AG10803 (cell line): ENCODE data around the gene CAMK1D.

Experiments used
- DNase-seq: peaks from one replicate; pipeline ENCODE4 v3.0.0; 2010; ENCODE audit warnings: low read depth
- H3K4me3 ChIP-seq: 2 replicates; pipeline ENCODE4 v1.5.1; 2011; ENCODE audit warnings: mild to moderate bottlenecking, low read length, control low read depth
- TF ChIP-seq, protein P1 (sequence below): conservative IDR thresholded peaks from 2 replicates; pipeline ENCODE4 v1.5.1; 2011; ENCODE audit warnings: mild to moderate bottlenecking, low read length, control low read depth, inconsistent platforms

The CAMK1D gene

DNA sequence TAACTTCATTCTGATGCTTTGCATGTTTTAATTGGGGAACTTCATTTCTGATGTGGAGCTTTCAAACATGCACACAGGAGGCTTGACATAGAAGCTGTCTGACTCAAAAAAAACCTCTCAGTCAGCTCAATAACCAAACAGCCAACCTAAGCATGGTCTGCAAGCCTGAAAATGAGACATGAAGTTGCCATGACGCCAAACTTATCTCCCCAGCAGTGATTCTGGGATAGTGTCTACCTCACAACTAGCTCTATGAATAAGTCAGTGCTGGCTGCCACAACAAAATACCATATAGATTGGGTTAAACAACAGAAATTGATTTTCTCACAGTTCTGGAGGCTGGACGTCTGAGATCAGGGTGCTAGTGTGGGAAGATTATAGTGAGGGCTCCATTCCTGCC, 408.0 kb downstream of the CAMK1D start:
- H3K4me3 ChIP-seq, result no peak overlapping the region
- no peak for DNase-seq
- TF ChIP-seq, protein P1, sequence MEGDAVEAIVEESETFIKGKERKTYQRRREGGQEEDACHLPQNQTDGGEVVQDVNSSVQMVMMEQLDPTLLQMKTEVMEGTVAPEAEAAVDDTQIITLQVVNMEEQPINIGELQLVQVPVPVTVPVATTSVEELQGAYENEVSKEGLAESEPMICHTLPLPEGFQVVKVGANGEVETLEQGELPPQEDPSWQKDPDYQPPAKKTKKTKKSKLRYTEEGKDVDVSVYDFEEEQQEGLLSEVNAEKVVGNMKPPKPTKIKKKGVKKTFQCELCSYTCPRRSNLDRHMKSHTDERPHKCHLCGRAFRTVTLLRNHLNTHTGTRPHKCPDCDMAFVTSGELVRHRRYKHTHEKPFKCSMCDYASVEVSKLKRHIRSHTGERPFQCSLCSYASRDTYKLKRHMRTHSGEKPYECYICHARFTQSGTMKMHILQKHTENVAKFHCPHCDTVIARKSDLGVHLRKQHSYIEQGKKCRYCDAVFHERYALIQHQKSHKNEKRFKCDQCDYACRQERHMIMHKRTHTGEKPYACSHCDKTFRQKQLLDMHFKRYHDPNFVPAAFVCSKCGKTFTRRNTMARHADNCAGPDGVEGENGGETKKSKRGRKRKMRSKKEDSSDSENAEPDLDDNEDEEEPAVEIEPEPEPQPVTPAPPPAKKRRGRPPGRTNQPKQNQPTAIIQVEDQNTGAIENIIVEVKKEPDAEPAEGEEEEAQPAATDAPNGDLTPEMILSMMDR, result no peak

DNA sequence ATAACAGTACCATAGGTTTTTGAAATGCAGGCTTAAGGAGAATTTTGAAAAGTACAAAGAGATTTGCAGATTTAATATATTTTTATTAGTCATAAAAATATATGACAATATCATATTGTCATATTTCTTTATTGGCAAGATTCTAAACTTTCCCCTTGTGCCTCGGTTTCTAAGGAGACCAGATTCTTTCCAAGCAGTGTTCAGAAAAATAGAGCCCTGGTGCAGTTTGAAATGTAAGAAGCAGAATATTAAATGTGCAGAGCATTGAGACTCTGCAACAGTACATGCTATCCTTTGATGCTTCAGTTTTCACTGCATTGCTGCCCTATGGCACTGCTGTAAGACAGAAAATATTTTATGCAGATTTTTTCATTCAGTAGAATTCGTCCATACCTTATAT, 408.9 kb downstream of the CAMK1D start:
- H3K4me3 ChIP-seq, result no peak overlapping the region
- DNase-seq, result no peak
- TF ChIP-seq, protein P1, result no peak

DNA sequence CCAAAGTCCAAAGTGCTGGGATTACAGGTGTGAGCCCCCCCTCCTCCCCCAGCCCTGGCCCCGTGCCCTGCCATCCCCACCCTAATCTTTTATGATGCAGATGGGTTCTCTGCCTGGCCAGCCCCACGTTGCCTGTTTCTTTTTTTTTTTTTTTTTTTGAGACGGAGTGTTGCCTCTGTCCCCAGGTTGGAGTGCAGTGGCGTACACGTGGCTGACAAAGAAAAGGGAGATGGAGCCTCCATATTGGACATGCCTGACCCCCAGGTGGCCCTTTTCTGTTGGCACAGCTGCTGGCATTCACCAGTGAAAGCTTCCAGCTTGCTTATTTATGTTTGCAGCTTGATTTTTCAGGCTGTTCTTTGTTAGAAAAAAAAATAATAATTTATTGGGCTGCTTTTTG, 416.9 kb downstream of the CAMK1D start:
- TF ChIP-seq, protein P1, result no peak
- no peak overlapping the region for H3K4me3 ChIP-seq
- DNase-seq, result no peak

DNA sequence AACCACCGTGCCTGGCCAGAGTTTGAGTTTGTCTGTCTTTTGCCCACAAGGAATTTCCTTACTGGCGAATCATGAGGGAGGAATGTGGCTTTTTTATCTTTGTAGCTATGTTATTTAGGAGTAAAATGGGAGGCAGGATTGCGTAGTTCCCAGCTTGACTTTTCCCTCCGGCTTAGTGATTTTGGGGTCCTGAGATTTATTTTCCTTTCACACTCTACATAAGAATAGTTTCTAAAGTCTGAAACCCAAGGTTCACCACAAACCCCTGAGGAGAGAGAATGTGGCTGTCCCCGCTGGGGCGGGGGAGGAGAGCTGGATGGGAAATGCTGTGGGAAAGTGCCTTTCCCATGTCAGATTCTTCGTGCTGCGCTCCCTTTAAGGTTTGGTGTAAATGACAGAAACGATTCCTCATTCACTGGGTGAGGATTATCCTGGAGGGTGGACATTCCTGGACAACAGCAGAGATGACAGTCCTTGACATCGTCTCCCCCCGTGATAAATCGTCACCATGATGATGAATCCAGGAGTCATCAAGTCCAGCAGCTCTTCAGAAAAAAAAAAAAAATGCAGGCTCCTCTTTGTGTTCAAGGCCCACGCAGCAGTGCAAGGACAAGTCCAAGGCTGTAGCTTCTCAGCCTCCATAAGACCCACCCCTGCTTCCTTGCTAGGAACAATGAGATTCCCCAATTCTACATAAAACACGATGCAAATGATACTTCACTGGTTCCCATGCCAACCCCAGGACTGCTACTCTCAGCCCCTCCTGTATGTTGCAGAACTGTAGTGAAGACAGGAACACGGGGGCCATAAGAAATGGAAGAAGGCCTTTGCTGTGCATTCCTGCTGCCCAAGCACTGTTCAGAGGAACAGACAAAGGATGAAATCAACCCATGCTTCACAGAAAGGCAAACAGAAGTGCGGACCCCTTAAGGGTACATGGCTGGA, 419.1 kb downstream of the CAMK1D start:
- TF ChIP-seq, protein P1, result no peak
- DNase-seq, result no peak
- H3K4me3 ChIP-seq, result no peak overlapping the region

DNA sequence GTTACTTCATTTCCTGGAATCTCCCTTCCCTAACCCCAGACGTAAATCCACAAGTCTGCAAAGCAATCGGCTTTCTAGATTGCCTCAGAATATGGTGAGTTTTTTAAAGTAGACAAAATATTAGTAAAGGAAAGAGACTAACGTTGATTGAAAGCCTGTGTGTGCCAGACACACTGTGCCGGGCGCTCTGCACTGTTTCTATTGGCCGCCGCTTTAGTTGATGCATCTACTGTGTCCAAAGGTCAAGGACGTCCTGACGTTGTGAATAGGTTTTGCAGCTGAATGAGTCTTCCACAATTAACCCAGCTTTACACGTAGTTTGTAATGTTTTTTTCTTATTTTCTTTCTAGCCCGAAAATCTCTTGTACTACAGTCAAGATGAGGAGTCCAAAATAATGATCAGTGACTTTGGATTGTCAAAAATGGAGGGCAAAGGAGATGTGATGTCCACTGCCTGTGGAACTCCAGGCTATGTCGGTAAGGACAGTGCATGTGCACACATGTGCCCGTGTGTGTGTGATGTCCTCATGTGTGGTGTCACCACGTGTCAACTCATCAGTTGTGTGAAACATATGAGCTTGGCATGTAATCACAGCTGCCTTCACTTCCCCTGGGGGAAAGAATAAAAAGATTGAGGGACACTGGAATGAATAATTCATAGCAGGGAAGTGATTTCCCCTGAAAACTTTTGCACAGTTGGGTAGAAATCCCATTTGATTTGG, 420.1 kb downstream of the CAMK1D start:
- DNase-seq, result no peak
- TF ChIP-seq, protein P1, result no peak
- no peak overlapping the region for H3K4me3 ChIP-seq

DNA sequence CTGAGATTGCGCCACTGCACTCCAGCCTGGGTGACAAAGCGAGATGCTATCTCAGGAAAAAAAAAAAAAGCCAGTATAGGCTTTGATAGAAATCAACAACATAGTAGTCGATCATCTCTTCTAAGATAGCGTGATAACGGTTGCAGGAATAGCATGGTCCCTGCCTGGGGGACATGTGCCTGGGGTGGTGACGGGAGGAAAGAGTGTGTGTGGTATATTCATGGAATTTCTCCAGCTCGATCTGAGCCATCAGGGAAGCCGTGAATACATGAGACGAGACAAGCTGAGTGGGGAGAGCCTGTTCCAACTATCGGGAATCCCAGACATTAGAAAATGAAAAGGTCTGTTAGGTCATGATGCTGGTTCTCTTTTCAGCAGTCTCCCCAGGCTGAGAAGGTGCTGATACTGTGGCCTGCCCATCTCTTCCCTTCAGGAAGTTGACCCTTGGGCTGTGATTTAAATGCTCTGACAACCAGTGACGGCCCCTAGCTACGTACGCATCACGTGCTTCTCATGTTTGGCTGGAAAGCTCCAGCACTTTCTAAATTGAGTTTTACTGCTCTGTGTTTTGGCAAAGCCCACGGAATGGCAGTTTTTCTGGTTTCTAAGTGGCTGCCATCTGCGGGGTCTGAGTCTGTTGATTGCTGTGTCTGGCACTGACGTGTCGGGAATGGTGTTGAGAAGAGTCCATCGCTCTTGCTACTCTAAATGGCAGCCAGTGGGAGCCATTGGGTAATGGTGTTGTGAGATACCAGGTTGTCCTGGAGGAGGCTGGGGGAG, 422.8 kb downstream of the CAMK1D start:
- DNase-seq, result no peak
- TF ChIP-seq, protein P1, result no peak
- H3K4me3 ChIP-seq, result no peak overlapping the region
